K562 (cell line): ENCODE data around the gene ERVFRD-1. TPM values are rescaled to one million over a fixed set of nuclear protein-coding genes. Genes with fewer than 3 reads are reported as not detected.

ENCODE experiments used
- ATAC-seq: fragments of 200-7000 bp; cut with Tn5 transposase; 3 replicates; pipeline ENCODE4 v1.9.1; 2020; ENCODE audit warnings: moderate library complexity
- BruUV-seq: library from RNA; stranded (reverse); fragments of 400-500 nt; replicated peaks from 2 replicates; lab custom pipeline; 2021; lab: Mats Ljungman, UMichigan
- CTCF ChIA-PET: fragments of 300-600 bp; formaldehyde crosslinking; extraction: SDS; loops from one replicate; lab custom pipeline; 2021; ENCODE audit warnings: low intra/inter-chr PET ratio; lab: Yijun Ruan, JAX
- POLR2A ChIA-PET: fragments of 300-600, 350-650 bp; sonication (Branson Sonifier 250); formaldehyde crosslinking; extraction: SDS; loops from one replicate; lab custom pipeline; 2021; ENCODE audit warnings: antibody characterized with exemption, inconsistent platforms; lab: Yijun Ruan, JAX
- DNase-seq, 4 experiments: peaks; one replicate each; pipeline versions ENCODE4 v3.0.0 to v3.0.0-alpha.2; 2011 to 2018; ENCODE audit warnings: low spot score in 3 of 4, mixed read lengths in 3 of 4; ENCODE audit errors: extremely low read depth in 1 of 4
- FAIRE-seq: peaks from 2 replicates; lab custom pipeline; 2011; peaks lifted over from hg19 to GRCh38; lab: Jason Lieb, UNC
- H2AFZ ChIP-seq: 2 replicates; pipeline ENCODE4 v1.6.0; 2011; ENCODE audit warnings: low read depth, low read length, control low read depth, inconsistent platforms
- H3K27ac ChIP-seq: fragments of 200-600 bp; 3 replicates; pipeline ENCODE4 v1.8.0; 2011; ENCODE audit warnings: low read depth, mild to moderate bottlenecking, control low read depth, inconsistent platforms, low read length, moderate library complexity, mixed read lengths; ENCODE audit errors: extremely low read depth
- H3K27me3 ChIP-seq, 2 experiments: fragments of 300-600 bp in 1 of 2; 2 replicates in 1 of 2; 3 replicates in 1 of 2; pipeline versions ENCODE4 v1.6.0 to v1.8.0; 2011; ENCODE audit warnings: inconsistent platforms in 2 of 2, low read length in 2 of 2, mild to moderate bottlenecking in 1 of 2, mixed read lengths in 1 of 2, moderate library complexity in 1 of 2; ENCODE audit not compliant: control insufficient read depth in 2 of 2, insufficient read depth in 2 of 2
- H3K36me3 ChIP-seq: fragments of 300-600 bp; 3 replicates; pipeline ENCODE4 v1.8.0; 2011; ENCODE audit warnings: mild to moderate bottlenecking, low read length, inconsistent platforms; ENCODE audit not compliant: control insufficient read depth, insufficient read depth
- H3K4me1 ChIP-seq, 2 experiments: fragments of 200-600 bp in 1 of 2; replicated peaks in 1 of 2; 2 replicates in 1 of 2; 3 replicates in 1 of 2; pipeline versions ENCODE4 v1.5.1 to v1.8.0; 2011; ENCODE audit warnings: inconsistent platforms in 2 of 2, low read length in 2 of 2, mild to moderate bottlenecking in 1 of 2, mixed read lengths in 1 of 2, moderate library complexity in 1 of 2; ENCODE audit not compliant: control insufficient read depth in 2 of 2, insufficient read depth in 2 of 2
- H3K4me2 ChIP-seq: 2 replicates; pipeline ENCODE4 v1.6.1; 2011; ENCODE audit warnings: low read length, control low read depth, inconsistent platforms, mixed read lengths; ENCODE audit not compliant: insufficient read depth
- H3K4me3 ChIP-seq: fragments of 200-600 bp; sonication (generic), shearing (Covaris generic); 2 replicates; pipeline ENCODE4 v1.5.1; 2016; ENCODE audit warnings: control low read depth, inconsistent platforms
- H3K79me2 ChIP-seq: fragments of 200-600 bp; 3 replicates; pipeline ENCODE4 v1.8.0; 2011; ENCODE audit warnings: low read length, inconsistent platforms; ENCODE audit not compliant: control insufficient read depth, insufficient read depth
- H3K9ac ChIP-seq, 2 experiments: 2 replicates each; pipeline versions ENCODE4 v1.6.0 to v1.6.1; 2011; ENCODE audit warnings: low read depth in 2 of 2, low read length in 2 of 2, control low read depth in 1 of 2, inconsistent platforms in 1 of 2, mild to moderate bottlenecking in 1 of 2, mixed read lengths in 1 of 2; ENCODE audit not compliant: insufficient read depth in 1 of 2
- H3K9me1 ChIP-seq: one replicate; pipeline ENCODE4 v1.6.0; 2011; ENCODE audit warnings: inconsistent platforms, mild to moderate bottlenecking, low read length, moderate library complexity; ENCODE audit not compliant: control insufficient read depth, insufficient read depth
- H3K9me3 ChIP-seq: replicated peaks from 2 replicates; pipeline ENCODE4 v1.5.1; 2011; ENCODE audit warnings: low read depth, low read length, inconsistent platforms; ENCODE audit not compliant: control insufficient read depth, insufficient read depth
- H4K20me1 ChIP-seq: replicated peaks from 2 replicates; pipeline ENCODE4 v1.6.1; 2011; ENCODE audit warnings: low read length, inconsistent platforms, mixed read lengths; ENCODE audit not compliant: control insufficient read depth, insufficient read depth
- ASH1L ChIP-seq: fragments of 450-650 bp; IDR thresholded peaks from 2 replicates; pipeline ENCODE4 v1.6.1; 2018; ENCODE audit warnings: borderline replicate concordance, mild to moderate bottlenecking, low read depth; ENCODE audit not compliant: partially characterized antibody
- CBFA2T3 ChIP-seq: fragments of 450-650 bp; IDR thresholded peaks from 2 replicates; pipeline ENCODE4 v1.6.1; 2017
- CBX1 ChIP-seq: sonication (generic); IDR thresholded peaks from 2 replicates; pipeline ENCODE4 v1.6.1; 2016; ENCODE audit warnings: antibody characterized with exemption, low read depth, mild to moderate bottlenecking
- CBX2 ChIP-seq: fragments of 200-600 bp; sonication (generic); IDR thresholded peaks from one replicate; pipeline ENCODE4 v1.6.1; 2012; ENCODE audit warnings: mild to moderate bottlenecking, low read length, inconsistent platforms; ENCODE audit not compliant: insufficient read depth, poor library complexity, severe bottlenecking
- CEBPB ChIP-seq: fragments of 450-650 bp; IDR thresholded peaks from 2 replicates; pipeline ENCODE4 v1.6.1; 2016; ENCODE audit warnings: missing genetic modification characterization, missing compliant biosample characterization
- DPF2 ChIP-seq: fragments of 450-650 bp; IDR thresholded peaks from 2 replicates; pipeline ENCODE4 v1.6.1; 2016
- EP300 ChIP-seq: IDR thresholded peaks from 2 replicates; pipeline ENCODE4 v1.6.1; 2012; ENCODE audit warnings: low read length, improper control_type of control experiment
- FOXA3 ChIP-seq, 2 experiments: fragments of 450-650 bp in 1 of 2; sonication (generic) in 1 of 2; formaldehyde crosslinking; IDR thresholded peaks in 1 of 2; conservative IDR thresholded peaks in 1 of 2; 2 replicates each; pipeline versions ENCODE4 v1.4.0 to v1.8.0; 2020 to 2022; ENCODE audit warnings: mild to moderate bottlenecking in 2 of 2, missing genetic modification reagents in 1 of 2
- HLTF ChIP-seq: fragments of 450-650 bp; IDR thresholded peaks from 2 replicates; pipeline ENCODE4 v1.6.1; 2016
- IRF9 ChIP-seq: fragments of 450-650 bp; IDR thresholded peaks from 2 replicates; pipeline ENCODE4 v1.6.1; 2016; ENCODE audit warnings: missing biosample characterization, missing genetic modification characterization
- NFRKB ChIP-seq: fragments of 450-650 bp; IDR thresholded peaks from 2 replicates; pipeline ENCODE4 v1.6.1; 2016; ENCODE audit warnings: low read depth
- POLR2AphosphoS2 ChIP-seq: IDR thresholded peaks from 2 replicates; pipeline ENCODE4 v1.6.1; 2012; ENCODE audit warnings: low read length, improper control_type of control experiment
- POLR2H ChIP-seq: IDR thresholded peaks from 2 replicates; pipeline ENCODE4 v1.6.1; 2016; ENCODE audit warnings: missing genetic modification characterization, low read depth, mild to moderate bottlenecking, control low read depth, missing compliant biosample characterization, moderate library complexity
- PPARD ChIP-seq: fragments of 250-450 bp; sonication (Bioruptor Pico); IDR thresholded peaks from 2 replicates; pipeline ENCODE4 v1.8.0; 2022; ENCODE audit warnings: inconsistent platforms, mild to moderate bottlenecking, moderate library complexity
- SMAD4 ChIP-seq: fragments of 250-450 bp; sonication (Bioruptor Pico); conservative IDR thresholded peaks from 2 replicates; pipeline ENCODE4 v1.8.0; 2021; ENCODE audit warnings: inconsistent platforms, mild to moderate bottlenecking, moderate library complexity
- SMARCA4 ChIP-seq: fragments of 450-650 bp; IDR thresholded peaks from 2 replicates; pipeline ENCODE4 v1.6.1; 2016
- TAL1 ChIP-seq: fragments of 450-650 bp; IDR thresholded peaks from 2 replicates; pipeline ENCODE4 v1.6.1; 2016; ENCODE audit warnings: mild to moderate bottlenecking
- TCF15 ChIP-seq: fragments of 250-450 bp; sonication (Bioruptor Pico); IDR thresholded peaks from 2 replicates; pipeline ENCODE4 v1.8.0; 2022; ENCODE audit warnings: moderate library complexity, mild to moderate bottlenecking, inconsistent platforms
- TCF3 ChIP-seq: sonication (generic); formaldehyde crosslinking; IDR thresholded peaks from 2 replicates; pipeline ENCODE4 v1.4.0; 2020; ENCODE audit warnings: mild to moderate bottlenecking, missing genetic modification reagents
- VEZF1 ChIP-seq: fragments of 200-800 bp; sonication (Bioruptor generic); IDR thresholded peaks from 2 replicates; pipeline ENCODE4 v1.6.1; 2017; ENCODE audit warnings: missing genetic modification characterization, missing compliant biosample characterization
- ZNF121 ChIP-seq: sonication (generic); formaldehyde crosslinking; conservative IDR thresholded peaks from 2 replicates; pipeline ENCODE4 v1.8.0; 2022; ENCODE audit warnings: missing genetic modification reagents
- ZNF384 ChIP-seq: IDR thresholded peaks from 2 replicates; pipeline ENCODE4 v1.6.1; 2012; ENCODE audit warnings: low read depth, low read length, improper control_type of control experiment
- ZNF445 ChIP-seq: fragments of 250-450 bp; sonication (Bioruptor Pico); IDR thresholded peaks from 2 replicates; pipeline ENCODE4 v1.4.0; 2020; ENCODE audit warnings: low read depth, mild to moderate bottlenecking, moderate library complexity
- WGBS: fragments of 100-300 bp; shearing (Covaris generic); methylation state at CpG from one replicate; pipeline ENCODE4 v1.1.6; 2016; ENCODE audit warnings: low coverage, mixed read lengths; ENCODE audit not compliant: insufficient coverage; ENCODE audit errors: missing lambda C conversion rate; 5-methylcytosine and 5-hydroxymethylcytosine counted together
- in situ Hi-C: fragments of 300-500 bp; cut with MboI; formaldehyde crosslinking; loops from 4 replicates; pipeline ENCODE4 v1.15.0; 2018; ENCODE audit warnings: inconsistent platforms, mixed read lengths
- intact Hi-C: fragments of 100-400 bp; cut with micrococcal nuclease; formaldehyde crosslinking; loops from 2 replicates; pipeline ENCODE4 v1.14.2; 2022
- polyA plus RNA-seq, 8 experiments: library from polyadenylated mRNA; depleted of rRNA in 4 of 8; stranded (reverse) in 5 of 8; unstranded in 3 of 8; fragments of >200 nt; fragmentation: Nextera tagmentation in 2 of 8; fragmentation: Illumina TruSeq in 1 of 8; extraction: Ambion mirVana in 2 of 8; extraction: Trizol in 1 of 8; gene quantifications; 2 replicates each; pipeline versions ENCODE4 v1.2.1 to v1.2.3, GENCODE V29; 2011 to 2014; ENCODE audit warnings: inconsistent platforms in 1 of 8, missing spikeins in 1 of 8
- total RNA-seq, 7 experiments: library from RNA; depleted of rRNA in 6 of 7; stranded (reverse); fragments of >200 nt in 6 of 7; fragmentation: Illumina TruSeq in 2 of 7; extraction: Trizol in 2 of 7; gene quantifications; 2 replicates each; pipeline versions ENCODE4 v1.2.1 to v1.2.3, GENCODE V29; 2011 to 2021; ENCODE audit warnings: low replicate concordance in 1 of 7

ERVFRD-1 gene
- total and polyA plus RNA-seq, 9 of the 15 experiments (the other 6 are each of a cell fraction or from before 2014, with no cell fraction given): 0.05 to 0.14 (median 0.09) TPM; not detected in 2

DNA sequence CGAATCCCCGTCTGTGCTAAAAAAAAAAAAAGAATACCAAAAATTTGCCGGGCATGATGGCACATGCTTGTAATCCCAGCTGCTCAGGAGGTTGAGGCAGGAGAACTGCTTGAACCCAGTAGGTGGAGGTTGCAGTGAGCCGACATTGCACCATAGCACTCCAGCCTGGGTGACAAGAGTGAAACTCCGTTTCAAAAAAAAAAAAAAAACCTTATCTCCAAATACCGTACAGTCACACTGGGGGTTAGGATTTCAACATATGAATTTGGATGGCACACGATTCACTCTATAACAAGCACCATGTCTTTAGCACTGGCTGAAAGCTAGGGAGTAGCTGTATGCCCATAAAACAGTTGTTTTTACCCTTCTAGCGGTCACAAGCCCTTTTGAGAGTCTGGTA, 14.0 kb downstream of the ERVFRD-1 start:
- Histone ChIP-seq H3K79me2 (peaks cover 77% of the 10 kb centered on the region), H3K9me1 (no peaks in the 10 kb centered on the region), H3K27ac (peak overlapping the region; percentile 46; the same call in 1 of the 3 replicates), H3K9ac (0 out of 4 replicates have a peak overlapping the region, but pooled peaks have one; percentile 4 to 26), H3K36me3 (peaks cover 7% of the 10 kb centered on the region; the same call in 1 of the 3 replicates), H4K20me1 (no peaks in the 10 kb centered on the region), H2AFZ (no peak overlapping the region), H3K4me3 (no peak overlapping the region), H3K27me3 (no peaks in the 10 kb centered on the region), H3K4me1 (peaks cover 12 to 15% of the 10 kb centered on the region in 2 experiments), H3K9me3 (no peaks in the 10 kb centered on the region), H3K4me2 (0 out of 2 replicates have a peak overlapping the region, but pooled peaks have one; percentile 19)
- 30% methylated on average over 7 of the region's 8 CpGs for WGBS
- no TSS peak for BruUV-seq
- ChIA-PET POLR2A (interaction anchor here (0.6 to 3.2 kb wide), 6 partner anchors 8 to 433 kb away, joined by 3 to 24 read pairs (median 4); no protein-coding TSS in a partner anchor), CTCF (interaction anchor here (0.6 to 0.7 kb wide), 2 partner anchors 33 to 398 kb away, joined by 4 to 5 read pairs; no protein-coding TSS in a partner anchor)
- DNase-seq (peak in 2 of 4 experiments; percentile 34 to 46), FAIRE-seq (no peak), ATAC-seq (no peak)
- intact Hi-C loops (loop anchor here (5.0 kb wide), 1 partner anchor 45 kb away; no protein-coding TSS in a partner anchor), in situ Hi-C loops (no loop called here)
- peak; percentile 68 for TF ChIP-seq SMARCA4
- peak; percentile 96 for TF ChIP-seq ZNF384
- no peak for TF ChIP-seq ASH1L
- TF ChIP-seq CEBPB (tag): peak; percentile 95
- no peak for TF ChIP-seq FOXA3 (CRISPR knock-in tag; conservative IDR thresholded peaks at IDR 0.05 in 1 of 2, IDR thresholded peaks at IDR 0.05 in 1 of 2)
- TF ChIP-seq PPARD (CRISPR knock-in tag): no peak
- TF ChIP-seq IRF9 (tag): peak; percentile 50; the same call in 1 of the 2 replicates
- TF ChIP-seq CBFA2T3: peak; percentile 63
- TF ChIP-seq TAL1: peak; percentile 28; the same call in 1 of the 2 replicates
- TF ChIP-seq EP300: 0 out of 2 replicates have a peak, but pooled peaks have one; percentile 27
- peak; percentile 80 for TF ChIP-seq DPF2
- no peak for TF ChIP-seq TCF15
- no peak for TF ChIP-seq CBX2
- TF ChIP-seq NFRKB: no peak
- TF ChIP-seq VEZF1 (CRISPR knock-in tag): peak; percentile 17; the same call in 1 of the 2 replicates
- no peak for TF ChIP-seq POLR2AphosphoS2
- TF ChIP-seq ZNF445: no peak
- TF ChIP-seq SMAD4 (CRISPR knock-in tag): 0 out of 2 replicates have a peak, but pooled peaks have one; percentile 21
- TF ChIP-seq POLR2H: no peak
- no peak for TF ChIP-seq ZNF121 (CRISPR knock-in tag)
- 0 out of 2 replicates have a peak, but pooled peaks have one; percentile 19 for TF ChIP-seq HLTF
- peak; percentile 34; the same call in 1 of the 2 replicates for TF ChIP-seq TCF3 (CRISPR knock-in tag)
- peak; percentile 29; the same call in 1 of the 2 replicates for TF ChIP-seq CBX1
